ENCODE results near the gene TSHZ2.

GRCh38 chr20:52993076-52993475 is 20.9 kb downstream of the TSHZ2 start:
- TF ChIP-seq CTCF (IDR thresholded peaks at IDR 0.05; ENCODE audit: insufficient read depth, low read depth, low read length): no peak
- no peak for TF ChIP-seq EZH2 (IDR thresholded peaks at IDR 0.05; ENCODE audit: insufficient read depth, low read length)

All from astrocyte (in vitro differentiated cells and primary cell).